Tongue (tissue), 2 donors: ENCODE results near the gene SLC2A11. TPM values are rescaled to one million over a fixed set of nuclear protein-coding genes. Genes with fewer than 3 reads are reported as not detected.

Source experiments
- DNase-seq: peaks from one replicate; pipeline ENCODE4 v3.0.0-alpha.2; 2015
- total RNA-seq: library from RNA; depleted of rRNA; stranded (reverse); fragments of >200 nt; gene quantifications from one replicate; pipeline ENCODE4 v1.2.3, GENCODE V29; 2014

The SLC2A11 gene, protein sequence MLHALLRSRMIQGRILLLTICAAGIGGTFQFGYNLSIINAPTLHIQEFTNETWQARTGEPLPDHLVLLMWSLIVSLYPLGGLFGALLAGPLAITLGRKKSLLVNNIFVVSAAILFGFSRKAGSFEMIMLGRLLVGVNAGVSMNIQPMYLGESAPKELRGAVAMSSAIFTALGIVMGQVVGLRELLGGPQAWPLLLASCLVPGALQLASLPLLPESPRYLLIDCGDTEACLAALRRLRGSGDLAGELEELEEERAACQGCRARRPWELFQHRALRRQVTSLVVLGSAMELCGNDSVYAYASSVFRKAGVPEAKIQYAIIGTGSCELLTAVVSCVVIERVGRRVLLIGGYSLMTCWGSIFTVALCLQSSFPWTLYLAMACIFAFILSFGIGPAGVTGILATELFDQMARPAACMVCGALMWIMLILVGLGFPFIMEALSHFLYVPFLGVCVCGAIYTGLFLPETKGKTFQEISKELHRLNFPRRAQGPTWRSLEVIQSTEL
- 8.2 TPM for total RNA-seq

GRCh38 chr22:23857606-23858483, at the start of gene SLC2A11:
Gene SLC2A11 (plus strand): TSS chr22:23857875. CDS start chr22:23858000, 125 bp downstream.
- peak; percentile 99 for DNase-seq

DNA sequence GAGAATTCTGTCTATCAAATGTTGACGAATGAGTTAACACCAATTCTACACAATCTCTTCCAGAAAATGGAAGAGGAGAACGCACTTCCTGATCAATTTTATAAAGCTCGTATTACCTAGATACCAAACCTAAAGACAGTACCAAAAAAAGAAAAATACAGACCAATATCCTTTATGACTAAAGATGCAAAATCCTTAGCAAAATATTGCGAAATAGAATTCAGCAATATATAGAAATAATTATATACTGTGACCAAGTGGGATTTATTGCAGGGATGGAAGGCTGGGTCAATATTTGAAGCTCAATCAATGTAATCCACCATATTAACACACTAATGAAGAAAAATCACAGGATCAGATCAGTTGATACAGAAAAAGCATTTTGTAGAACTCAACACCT, 45.3 kb upstream of the SLC2A11 start:
- DNase-seq = no peak

DNA sequence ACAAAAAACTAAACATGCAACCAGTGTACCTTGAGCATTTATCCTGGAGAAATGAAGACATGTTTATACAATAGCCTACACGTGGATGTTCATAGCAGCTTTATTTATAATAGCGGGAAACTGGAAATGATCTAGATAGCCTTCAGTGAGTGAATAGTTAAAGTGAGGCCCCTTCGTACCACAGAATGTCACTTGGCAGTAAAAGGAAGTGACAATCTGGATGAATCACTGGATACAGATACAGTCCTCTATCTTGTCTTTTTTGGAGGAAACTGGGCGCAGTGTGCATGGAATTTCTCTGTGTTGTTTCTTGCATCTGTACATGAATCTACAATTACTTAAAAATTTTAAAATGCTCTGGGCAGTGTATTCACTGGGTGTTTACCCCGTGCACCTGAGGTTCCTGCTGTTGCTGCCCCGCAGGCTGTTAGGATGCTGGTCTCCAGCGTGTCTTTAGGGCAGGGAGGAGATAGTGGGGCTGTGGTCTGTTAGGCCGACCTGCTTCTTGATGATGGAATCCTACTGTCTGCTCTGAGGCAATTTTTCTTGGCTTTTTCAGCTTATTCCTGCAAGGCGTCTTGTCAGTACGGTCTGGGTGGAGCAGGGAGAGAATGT, 42.0 kb upstream of the SLC2A11 start:
- DNase-seq = no peak

DNA sequence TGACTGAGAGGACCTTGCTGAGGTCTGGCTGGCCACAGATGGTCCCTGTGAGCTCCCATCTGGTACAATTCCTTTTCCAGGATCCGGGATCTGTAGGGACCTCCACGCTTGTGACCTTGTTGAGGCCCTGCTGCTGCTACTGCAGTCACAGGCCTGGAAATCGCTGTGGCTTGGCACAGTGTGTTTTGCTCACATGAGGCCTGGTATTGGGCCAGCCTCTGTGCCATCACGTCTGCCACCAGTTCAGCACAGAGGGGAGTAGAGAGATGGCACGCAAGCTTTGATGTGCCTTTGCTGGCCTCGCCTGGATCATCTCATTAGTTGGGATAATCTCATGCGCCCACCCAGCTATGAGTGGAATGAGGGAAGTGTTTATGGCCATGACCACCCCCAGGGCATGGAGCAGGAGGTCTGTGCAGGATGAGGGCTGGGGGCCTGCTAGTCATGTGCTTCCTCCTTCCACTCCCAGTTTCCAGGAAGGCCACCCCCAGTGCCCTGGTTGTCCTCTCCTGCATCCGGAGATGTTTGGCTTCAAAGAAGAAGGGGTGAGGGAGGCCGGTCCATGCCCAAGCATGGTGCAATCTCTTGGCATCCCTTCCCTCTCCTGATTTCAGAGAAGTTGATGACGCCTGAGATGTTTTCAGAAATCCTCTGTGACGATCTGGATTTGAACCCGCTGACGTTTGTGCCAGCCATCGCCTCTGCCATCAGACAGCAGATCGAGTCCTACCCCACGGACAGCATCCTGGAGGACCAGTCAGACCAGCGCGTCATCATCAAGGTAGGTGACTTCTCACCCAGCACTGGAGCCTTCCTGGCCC, 41.3 kb upstream of the SLC2A11 start:
- DNase-seq = no peak

DNA sequence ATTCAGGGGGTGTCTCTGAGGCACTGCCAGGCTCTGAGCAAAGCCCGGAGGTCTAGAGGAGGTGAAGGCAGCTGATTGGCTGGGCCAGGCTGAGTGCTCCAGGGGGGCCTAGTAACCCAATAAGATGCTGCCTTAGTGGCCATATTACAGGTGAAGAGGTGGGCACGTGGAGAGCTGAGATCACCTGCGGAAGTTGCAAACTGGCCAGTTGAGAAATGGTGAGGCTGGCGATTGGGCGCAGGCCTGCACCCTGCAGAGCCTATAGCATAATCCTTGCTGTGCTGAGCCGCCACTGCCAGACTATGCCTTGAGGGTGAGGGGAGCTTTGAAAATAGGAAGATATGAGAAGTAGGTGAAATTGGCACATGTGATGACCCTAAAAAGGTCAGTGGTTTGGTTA, 40.5 kb upstream of the SLC2A11 start:
- no peak for DNase-seq

GRCh38 chr22:23818541-23818940, 39.1 kb upstream of the SLC2A11 start:
- DNase-seq = no peak

DNA sequence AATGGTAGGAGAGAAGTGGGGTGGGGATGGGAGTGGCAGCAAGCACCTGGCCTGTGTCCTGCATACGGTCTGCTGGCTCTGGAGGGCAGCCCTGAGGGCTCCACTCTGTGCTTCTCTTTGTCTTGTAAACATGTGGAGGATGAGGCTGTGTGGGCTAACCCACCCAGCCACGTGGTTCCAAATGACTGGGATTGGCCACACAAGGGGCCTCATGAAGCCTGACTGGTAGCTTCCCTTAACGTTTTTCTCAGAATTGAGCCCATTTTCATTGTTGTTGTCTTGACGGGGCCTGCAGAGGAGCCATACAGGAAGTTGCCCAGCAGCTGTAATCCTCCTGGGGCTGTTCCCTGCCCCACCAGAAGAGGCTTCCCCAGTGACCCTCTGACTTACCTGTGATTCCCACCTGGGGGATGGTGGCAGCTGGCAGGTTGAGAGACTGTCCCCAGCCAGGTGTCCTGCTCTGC, 36.9 kb upstream of the SLC2A11 start:
- DNase-seq = no peak

DNA sequence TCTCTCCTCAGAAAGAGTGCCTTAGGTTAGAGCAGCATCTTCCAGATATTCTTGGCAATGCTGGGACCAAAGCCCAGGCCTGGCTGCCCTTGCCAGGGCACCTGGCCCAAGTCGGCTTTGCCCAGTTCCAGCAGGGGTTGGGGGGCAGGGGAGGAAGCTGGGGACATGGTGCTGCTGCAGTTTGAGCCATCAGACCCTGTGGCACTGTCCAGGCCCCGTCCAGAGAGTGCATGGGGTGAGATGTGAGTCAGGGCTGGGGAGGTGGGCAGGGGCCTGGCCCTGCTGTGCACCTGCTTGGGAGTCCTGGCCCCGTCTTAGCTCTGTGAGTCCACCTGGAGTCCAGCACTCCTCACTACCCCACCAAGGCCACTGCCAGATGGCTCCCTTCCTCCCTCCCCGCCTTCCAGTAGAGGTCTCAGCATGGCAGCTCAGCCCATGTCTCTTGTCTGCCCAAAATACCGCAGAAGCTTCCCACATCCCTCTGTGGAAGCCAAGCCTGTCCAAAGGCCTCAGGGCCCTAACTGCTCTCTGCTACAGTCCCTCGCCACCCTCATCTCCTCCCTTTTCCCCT, 35.5 kb upstream of the SLC2A11 start:
- no peak for DNase-seq

- DNase-seq = no peak
Measured at GRCh38 chr22:23823331-23823791, 34.3 kb upstream of the SLC2A11 start.

DNA sequence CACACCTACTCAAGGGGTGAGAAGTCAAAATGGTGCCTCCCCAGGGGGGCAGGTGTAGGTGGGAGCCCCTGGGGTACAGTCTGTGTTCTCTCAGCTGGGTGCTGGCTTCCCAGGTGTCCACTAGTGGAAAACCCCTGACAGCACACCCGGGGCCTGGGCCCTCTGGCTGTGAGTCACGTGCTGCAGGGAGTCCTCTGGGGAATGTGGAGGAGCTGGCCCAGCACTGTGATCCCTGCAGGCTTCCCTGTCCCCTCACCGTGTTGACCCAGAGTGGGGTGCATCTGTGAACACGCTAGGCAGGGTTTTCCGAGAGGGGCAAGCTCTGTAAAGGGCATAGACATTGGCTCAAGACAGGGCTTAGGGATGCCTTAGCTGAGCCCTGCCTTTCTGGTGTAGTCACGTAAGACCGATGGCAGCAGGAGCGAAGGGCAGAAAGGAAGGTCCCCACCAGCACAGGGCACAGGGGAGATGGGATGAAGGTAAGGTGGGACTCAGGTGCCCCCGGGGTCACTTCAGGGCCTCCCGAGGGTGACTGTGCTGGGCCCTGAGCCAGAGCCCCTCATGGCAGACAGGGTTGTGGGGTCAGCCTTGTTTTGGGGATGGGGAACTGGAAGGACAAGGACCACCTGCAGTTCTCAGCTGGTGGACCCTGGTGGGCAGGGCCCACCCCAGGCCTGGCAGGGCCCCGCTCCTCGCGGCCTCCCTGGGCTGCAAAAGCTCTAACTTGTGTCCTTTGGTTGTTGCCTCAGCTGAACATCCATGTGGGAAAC, 33.0 kb upstream of the SLC2A11 start:
- DNase-seq = no peak

GRCh38 chr22:23825246-23825905, 32.3 kb upstream of the SLC2A11 start:
- DNase-seq = no peak

DNA sequence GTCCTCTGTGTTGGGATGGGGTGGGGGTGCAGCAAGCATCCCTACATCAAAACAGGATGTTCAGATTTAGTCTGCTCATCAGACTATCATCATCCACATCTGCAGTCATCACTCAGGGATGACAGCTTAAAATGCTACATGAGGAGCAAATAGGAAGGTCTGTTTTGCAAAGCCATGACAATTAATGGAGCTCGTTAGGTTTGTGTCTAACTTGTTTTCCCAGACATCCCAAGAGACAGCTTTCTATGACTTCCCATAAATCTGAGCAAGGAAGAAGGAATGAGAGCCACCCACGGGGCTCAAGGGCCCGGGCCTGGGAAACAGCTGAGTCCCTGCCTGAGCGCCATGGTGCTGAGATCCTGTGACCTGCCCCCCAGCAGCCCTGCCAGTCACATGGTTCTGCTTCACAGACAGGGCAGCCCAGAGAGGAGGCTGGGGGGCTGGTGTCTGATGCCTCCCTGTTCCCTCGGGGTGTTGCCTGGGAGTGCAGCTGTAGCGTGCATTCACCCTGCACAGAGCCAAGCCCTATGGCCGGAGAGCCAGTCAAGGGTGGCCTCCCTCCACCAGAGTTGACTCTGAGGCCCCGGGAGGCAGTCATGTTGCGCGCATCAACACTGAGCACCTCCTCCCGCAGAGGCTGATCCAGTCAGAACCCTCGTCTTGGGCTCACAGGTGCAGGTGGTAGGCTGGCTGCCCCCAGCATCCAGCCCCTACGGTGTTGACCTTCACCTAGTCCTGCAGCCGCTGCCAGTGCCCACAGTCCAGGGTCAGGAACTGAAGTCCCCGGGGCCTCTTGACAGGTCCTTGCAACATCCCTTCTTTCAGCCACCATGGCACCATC, 30.9 kb upstream of the SLC2A11 start:
- DNase-seq = no peak

DNA sequence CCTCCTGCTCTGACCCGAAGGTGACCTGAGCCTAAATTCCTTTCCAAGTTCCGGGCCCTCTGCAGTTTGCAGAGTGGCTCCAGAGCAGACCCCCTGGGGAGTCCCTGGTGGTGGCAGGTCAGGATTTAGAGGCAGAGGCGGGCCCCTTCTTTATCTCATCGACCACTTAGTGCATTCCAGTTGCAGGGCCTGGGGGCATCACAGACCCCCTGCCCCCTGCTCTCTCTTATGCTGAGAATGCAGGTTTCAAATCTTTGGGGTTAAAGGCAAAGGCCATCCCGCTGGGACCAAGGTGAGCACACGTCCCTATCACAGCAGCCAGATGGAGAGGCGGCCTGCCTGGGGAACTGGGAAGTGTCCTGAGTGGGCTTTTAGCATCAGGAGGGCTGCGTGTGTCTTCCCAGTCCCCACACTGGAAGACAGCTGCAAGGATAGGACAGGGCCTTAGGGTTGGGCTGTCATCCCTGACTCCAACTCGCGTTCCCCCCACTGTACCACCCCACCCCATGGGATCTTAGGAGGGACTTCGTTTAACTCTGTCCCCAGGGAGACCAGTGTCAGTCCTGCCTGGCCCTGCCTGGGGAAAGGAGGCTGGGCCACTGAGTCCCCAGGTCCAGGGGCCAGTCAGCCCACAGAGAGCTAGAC, 30.2 kb upstream of the SLC2A11 start:
- no peak for DNase-seq

DNA sequence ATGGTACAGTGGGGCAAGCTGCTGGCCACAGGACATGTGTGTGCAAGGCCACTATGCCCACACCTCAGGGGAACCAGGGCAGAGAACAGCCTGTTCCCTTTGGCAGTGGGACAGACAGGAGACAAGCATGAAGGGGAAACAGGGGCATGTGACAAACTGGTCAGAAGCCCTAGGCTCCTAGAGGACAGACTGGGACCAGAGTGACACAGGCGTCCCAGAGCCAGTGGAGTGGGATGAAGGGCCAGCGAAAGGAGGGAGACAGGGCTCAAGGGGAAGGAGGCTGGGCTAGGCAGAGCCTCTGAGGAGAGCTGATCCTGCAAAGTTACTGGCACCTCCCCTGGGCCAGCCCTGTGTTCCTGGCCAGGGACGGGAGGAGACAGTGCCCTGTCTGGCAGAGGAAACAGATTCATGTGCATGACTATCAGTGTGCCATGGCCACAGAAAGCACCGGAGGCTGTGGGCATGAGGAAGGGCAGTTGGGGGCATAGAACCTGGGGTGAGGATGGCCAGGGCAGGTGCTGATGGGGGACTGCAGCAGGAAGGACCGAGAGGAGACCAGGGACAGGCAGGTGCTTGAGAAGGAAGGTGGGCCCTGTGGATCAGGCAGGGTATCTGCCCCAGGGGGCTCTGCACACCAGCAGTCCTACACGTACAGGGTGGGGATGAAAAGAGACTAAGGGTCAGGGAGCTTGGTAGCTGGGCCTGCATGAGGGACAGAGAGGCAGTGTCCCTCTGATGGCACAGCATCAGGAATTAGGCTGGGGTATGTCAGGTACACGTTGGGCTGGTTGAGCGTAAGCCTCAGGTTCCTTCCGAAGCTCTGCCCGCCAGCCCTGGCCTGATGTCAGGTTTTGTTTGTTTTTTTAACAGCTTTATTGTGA, 28.6 kb upstream of the SLC2A11 start:
- no peak for DNase-seq

- peak; percentile 71 for DNase-seq
Measured at GRCh38 chr22:23829845-23830372, 27.8 kb upstream of the SLC2A11 start.

- no peak for DNase-seq
Measured at GRCh38 chr22:23831261-23831660, 26.4 kb upstream of the SLC2A11 start.

DNA sequence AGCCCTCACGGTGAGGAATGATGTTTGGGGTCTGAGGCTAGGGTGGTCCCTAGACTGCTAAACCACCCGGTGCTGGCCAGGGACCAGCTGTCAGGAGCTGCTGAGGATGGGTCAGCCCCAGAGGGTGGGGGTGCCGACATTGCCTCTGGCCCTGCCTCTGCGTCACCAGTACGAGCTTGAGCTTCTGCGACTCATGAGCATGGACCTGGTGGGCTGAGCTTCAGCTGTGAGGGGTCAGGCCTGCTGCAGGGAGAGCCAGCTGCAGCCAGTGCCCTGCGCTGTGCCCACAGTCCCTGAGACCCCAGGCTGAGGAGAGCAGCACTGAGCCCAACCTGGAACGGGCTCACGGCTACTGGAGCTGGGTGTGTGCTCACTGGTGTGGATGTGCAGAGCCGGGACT, 25.9 kb upstream of the SLC2A11 start:
- no peak for DNase-seq
